Measurements from ENCODE around the gene CD9. TPM values are rescaled to one million over a fixed set of nuclear protein-coding genes. Genes with fewer than 3 reads are reported as not detected.
A peak's percentile ranks its signal among the peaks of the same experiment; 100 is the strongest.

The CD9 gene
- total and polyA plus RNA-seq, 2 donors (not counting 3 experiments of a cell fraction or from before 2014, with no cell fraction given): 379 to 1,225 TPM

GRCh38 chr12:6230321-6231110, 30.3 kb downstream of the CD9 start:
- Histone ChIP-seq H3K4me3 (replicated peaks in 1 of 3; ENCODE audit: insufficient read depth in 1 of 3, low read depth in 1 of 3, low read length in 3 of 3) (no peak overlapping the region), H3K79me2 (ENCODE audit: control insufficient read depth, insufficient read depth, low read length) (peaks cover 76% of the 10 kb centered on the region), H4K20me1 (replicated peaks; ENCODE audit: control insufficient read depth, extremely low read depth, insufficient read depth, low read length) (no peaks in the 10 kb centered on the region), H3K27ac (ENCODE audit: insufficient read depth, low read depth, low read length) (peak overlapping the region; percentile 42), H3K9me1 (replicated peaks; ENCODE audit: control insufficient read depth, extremely low read depth, insufficient read depth, low read length) (no peaks in the 10 kb centered on the region), H3K4me1 (ENCODE audit: control insufficient read depth, extremely low read depth, insufficient read depth, low read length) (peaks cover 74% of the 10 kb centered on the region), H3K27me3 (ENCODE audit: control insufficient read depth in 2 of 2, insufficient read depth in 2 of 2, low read length in 2 of 2) (no peaks in the 10 kb centered on the region), H3K4me2 (ENCODE audit: insufficient read depth, low read length) (peak overlapping the region; percentile 0), H3K9me3 (replicated peaks; ENCODE audit: control insufficient read depth, insufficient read depth, low read length) (no peaks in the 10 kb centered on the region), H3K9ac (replicated peaks; ENCODE audit: extremely low read depth, insufficient read depth, low read length) (no peak overlapping the region), H2AFZ (ENCODE audit: low read depth, low read length) (no peak overlapping the region), H3K36me3 (ENCODE audit: control insufficient read depth in 2 of 2, extremely low read depth in 1 of 2, insufficient read depth in 2 of 2, low read length in 2 of 2) (peaks cover 22 to 26% of the 10 kb centered on the region in 2 experiments)
- no peak for FAIRE-seq
- dilution Hi-C loops (cut with MboI; ENCODE audit: extremely low pct_ligation_motif_present, low sequenced_read_pairs): no loop called here
- CTCF ChIA-PET: interaction anchor here (0.9 to 4.1 kb wide), 10 partner anchors 9 to 242 kb away, joined by 3 to 27 read pairs (median 4); no protein-coding TSS in a partner anchor
- no peak for DNase-seq (ENCODE audit: low read depth, low spot score)
- intact Hi-C loops (cut with micrococcal nuclease): loop anchor here (5.0 kb wide), 1 partner anchor 47 kb away; no protein-coding TSS in a partner anchor
- TF ChIP-seq MYC (IDR thresholded peaks at IDR 0.05; ENCODE audit: low read depth, low read length) (no peak), EZH2 (IDR thresholded peaks at IDR 0.05; ENCODE audit: borderline replicate concordance, low read depth, low read length, severe bottlenecking) (no peak), FOS (IDR thresholded peaks at IDR 0.05; ENCODE audit: borderline replicate concordance, insufficient read depth, low read length) (no peak), GATA2 (IDR thresholded peaks at IDR 0.05; ENCODE audit: insufficient read depth, insufficient read length, low read depth, low read length) (no peak), JUN (IDR thresholded peaks at IDR 0.05; ENCODE audit: borderline replicate concordance, insufficient read depth, insufficient read length, low read depth) (no peak), POLR2A (IDR thresholded peaks at IDR 0.05; ENCODE audit: low read depth, low read length) (peak; percentile 2), POLR2AphosphoS5 (IDR thresholded peaks at IDR 0.05; ENCODE audit: insufficient read depth, low read depth, low read length) (peak; percentile 11)
- TF ChIP-seq, protein P1, sequence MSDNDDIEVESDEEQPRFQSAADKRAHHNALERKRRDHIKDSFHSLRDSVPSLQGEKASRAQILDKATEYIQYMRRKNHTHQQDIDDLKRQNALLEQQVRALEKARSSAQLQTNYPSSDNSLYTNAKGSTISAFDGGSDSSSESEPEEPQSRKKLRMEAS (IDR thresholded peaks at IDR 0.05; ENCODE audit: insufficient read depth, insufficient read length): no peak
- TF ChIP-seq, protein P2, sequence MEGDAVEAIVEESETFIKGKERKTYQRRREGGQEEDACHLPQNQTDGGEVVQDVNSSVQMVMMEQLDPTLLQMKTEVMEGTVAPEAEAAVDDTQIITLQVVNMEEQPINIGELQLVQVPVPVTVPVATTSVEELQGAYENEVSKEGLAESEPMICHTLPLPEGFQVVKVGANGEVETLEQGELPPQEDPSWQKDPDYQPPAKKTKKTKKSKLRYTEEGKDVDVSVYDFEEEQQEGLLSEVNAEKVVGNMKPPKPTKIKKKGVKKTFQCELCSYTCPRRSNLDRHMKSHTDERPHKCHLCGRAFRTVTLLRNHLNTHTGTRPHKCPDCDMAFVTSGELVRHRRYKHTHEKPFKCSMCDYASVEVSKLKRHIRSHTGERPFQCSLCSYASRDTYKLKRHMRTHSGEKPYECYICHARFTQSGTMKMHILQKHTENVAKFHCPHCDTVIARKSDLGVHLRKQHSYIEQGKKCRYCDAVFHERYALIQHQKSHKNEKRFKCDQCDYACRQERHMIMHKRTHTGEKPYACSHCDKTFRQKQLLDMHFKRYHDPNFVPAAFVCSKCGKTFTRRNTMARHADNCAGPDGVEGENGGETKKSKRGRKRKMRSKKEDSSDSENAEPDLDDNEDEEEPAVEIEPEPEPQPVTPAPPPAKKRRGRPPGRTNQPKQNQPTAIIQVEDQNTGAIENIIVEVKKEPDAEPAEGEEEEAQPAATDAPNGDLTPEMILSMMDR (IDR thresholded peaks at IDR 0.05; ENCODE audit: extremely low read depth in 1 of 2, insufficient read depth in 1 of 2, low read depth in 1 of 2, low read length in 2 of 2): no peak
- POLR2A ChIA-PET: no interaction called here
- no TSS peak for BruUV-seq (replicated peaks)
